Testis (tissue), 3 donors: Measurements from ENCODE around the gene ERBB4. TPM values are rescaled to one million over a fixed set of nuclear protein-coding genes. Genes with fewer than 3 reads are reported as not detected.

ENCODE experiments used
- DNase-seq: peaks from one replicate; pipeline ENCODE4 v3.0.0-alpha.2; 2019
- H3K27ac ChIP-seq, 2 donors: fragments of 200-600 bp; sonication (generic); one replicate each; pipeline ENCODE4 v1.5.1; 2019
- H3K27me3 ChIP-seq: fragments of 200-600 bp; sonication (generic); one replicate; pipeline ENCODE4 v1.5.1; 2019
- H3K36me3 ChIP-seq: fragments of 200-600 bp; sonication (generic); one replicate; pipeline ENCODE4 v1.5.1; 2017; ENCODE audit warnings: low read depth; ENCODE audit errors: missing control alignments
- H3K4me1 ChIP-seq: fragments of 200-600 bp; sonication (generic); one replicate; pipeline ENCODE4 v1.5.1; 2019
- H3K4me3 ChIP-seq, 2 donors: fragments of 200-600 bp; sonication (generic); one replicate each; pipeline ENCODE4 v1.5.1; 2017 to 2019
- H3K9me3 ChIP-seq: fragments of 200-600 bp; sonication (generic); one replicate; pipeline ENCODE4 v1.5.1; 2017
- CTCF ChIP-seq, 3 experiments: fragments of 450-650 bp in 2 of 3; fragments of 200-600 bp in 1 of 3; sonication (generic) in 1 of 3; IDR thresholded peaks; one replicate each; pipeline ENCODE4 v1.5.1; 2016 to 2019; ENCODE audit warnings: antibody characterized with exemption in 3 of 3, mild to moderate bottlenecking in 2 of 3, moderate library complexity in 1 of 3
- POLR2A ChIP-seq: fragments of 450-650 bp; IDR thresholded peaks from one replicate; pipeline ENCODE4 v1.6.1; 2017; ENCODE audit warnings: antibody characterized with exemption, mild to moderate bottlenecking, moderate library complexity
- WGBS, 2 donors: methylation state at CpG; one replicate each; pipeline ENCODE4 v1.1.5; 2018; 5-methylcytosine and 5-hydroxymethylcytosine counted together
- intact Hi-C: fragments of 100-400 bp; cut with DNase I; formaldehyde crosslinking; loops from one replicate; pipeline ENCODE4 v1.15.1; 2023; ENCODE audit warnings: low total_unique reads
- polyA plus RNA-seq: library from polyadenylated mRNA; stranded (reverse); fragments of 350-450 nt; fragmentation: Illumina TruSeq; extraction: RNeasy Lipid Tissue Mini Kit (QIAGEN cat#74804); gene quantifications from one replicate; pipeline ENCODE4 v1.2.3, GENCODE V29; 2014; ENCODE audit warnings: low read depth, low replicate concordance; ENCODE audit not compliant: insufficient read depth
- total RNA-seq, 2 donors: library from RNA; depleted of rRNA; stranded (reverse); fragments of >200 nt; gene quantifications; one replicate each; pipeline ENCODE4 v1.2.3, GENCODE V29; 2016

Gene ERBB4
- total and polyA plus RNA-seq, 3 donors from 2014 or later = 6.1 to 62.7 (median 47.7) TPM

- intact Hi-C loops = no loop called here
- no peak overlapping the region for H3K27ac ChIP-seq
- no peaks in the 10 kb centered on the region for H3K4me1 ChIP-seq
- H3K27me3 ChIP-seq = no peaks in the 10 kb centered on the region
- no peak for DNase-seq
- no peak overlapping the region for H3K4me3 ChIP-seq
- H3K9me3 ChIP-seq = no peaks in the 10 kb centered on the region
- H3K36me3 ChIP-seq = no peaks in the 10 kb centered on the region
- WGBS, 2 donors = 71 to 74% methylated on average over 3 of the region's 3 CpGs
- TF ChIP-seq POLR2A = no peak
- no peak for TF ChIP-seq CTCF (IDR thresholded peaks at IDR 0.05)
Observed at GRCh38 chr2:211868996-211869533, 669.5 kb downstream of the ERBB4 start.

DNA sequence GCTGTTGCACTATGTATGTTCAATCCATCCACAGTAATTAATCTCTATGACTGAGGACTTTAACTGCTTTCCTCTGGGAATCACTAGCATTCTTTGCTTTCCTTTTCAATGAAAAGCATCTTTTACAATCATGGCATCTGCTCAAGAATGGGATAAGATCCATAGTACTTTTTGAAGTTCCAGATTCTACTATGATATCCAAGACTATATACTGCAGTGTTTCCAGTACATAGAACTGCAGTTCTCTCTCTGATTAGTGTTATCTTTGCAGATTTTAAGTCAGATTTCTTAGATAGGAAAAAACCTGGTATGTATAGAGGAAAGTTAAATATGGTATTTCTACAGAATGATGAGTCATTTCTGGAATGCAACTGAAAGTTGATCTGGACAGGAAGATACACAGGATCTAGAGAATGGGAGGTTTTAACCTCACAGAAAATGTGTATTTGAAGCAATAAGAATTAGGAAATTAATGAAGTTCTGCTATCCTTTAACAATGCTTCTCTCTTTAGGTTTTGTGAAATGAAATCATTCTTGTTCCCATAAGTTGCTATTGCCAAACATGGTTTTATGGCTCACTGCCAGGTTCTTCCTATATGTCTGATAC, 670.7 kb downstream of the ERBB4 start:
- intact Hi-C loops = no loop called here
- H3K27me3 ChIP-seq = no peaks in the 10 kb centered on the region
- no peaks in the 10 kb centered on the region for H3K4me1 ChIP-seq
- DNase-seq = no peak
- TF ChIP-seq POLR2A (no peak), CTCF (IDR thresholded peaks at IDR 0.05) (no peak)
- H3K4me3 ChIP-seq = no peak overlapping the region
- no peaks in the 10 kb centered on the region for H3K36me3 ChIP-seq
- H3K27ac ChIP-seq = no peak overlapping the region
- H3K9me3 ChIP-seq = no peaks in the 10 kb centered on the region

- intact Hi-C loops = no loop called here
- 93 to 94% methylated on average over 3 of the region's 3 CpGs for WGBS, 2 donors
Observed at GRCh38 chr2:211864328-211864727, 674.3 kb downstream of the ERBB4 start.

DNA sequence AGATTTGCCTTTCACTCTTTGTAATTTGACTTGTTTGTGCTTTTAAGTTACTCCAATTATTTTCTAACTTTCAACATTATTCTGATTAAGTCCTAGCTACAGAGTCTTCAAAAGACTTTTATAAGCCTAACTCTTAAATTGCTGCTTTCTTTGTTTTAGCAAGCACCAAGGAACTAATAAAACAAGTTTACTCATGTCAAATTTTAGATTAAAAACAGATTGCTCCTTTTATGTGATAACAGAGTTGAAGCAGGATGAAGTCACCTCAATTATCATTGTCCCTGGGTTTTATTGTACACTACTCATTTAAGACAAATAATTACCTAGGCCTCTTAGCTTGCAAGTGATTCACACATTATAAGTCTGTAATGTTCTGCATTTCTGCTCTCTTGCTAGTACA, 678.4 kb downstream of the ERBB4 start:
- Histone ChIP-seq H3K4me1 (no peaks in the 10 kb centered on the region), H3K27ac (no peak overlapping the region), H3K4me3 (no peak overlapping the region), H3K9me3 (no peaks in the 10 kb centered on the region), H3K36me3 (no peaks in the 10 kb centered on the region), H3K27me3 (no peaks in the 10 kb centered on the region)
- intact Hi-C loops = no loop called here
- no peak for TF ChIP-seq CTCF (IDR thresholded peaks at IDR 0.05)
- TF ChIP-seq POLR2A = no peak
- DNase-seq = no peak

More at GRCh38 chr2:211864328-211864727, 674.3 kb downstream of the ERBB4 start:
- Histone ChIP-seq H3K27ac (no peak overlapping the region), H3K9me3 (no peaks in the 10 kb centered on the region), H3K27me3 (no peaks in the 10 kb centered on the region), H3K4me3 (no peak overlapping the region), H3K4me1 (no peaks in the 10 kb centered on the region), H3K36me3 (no peaks in the 10 kb centered on the region)
- TF ChIP-seq POLR2A = no peak
- TF ChIP-seq CTCF (IDR thresholded peaks at IDR 0.05) = no peak
- DNase-seq = no peak

- Histone ChIP-seq H3K4me3 (no peak overlapping the region), H3K4me1 (no peaks in the 10 kb centered on the region), H3K36me3 (no peaks in the 10 kb centered on the region), H3K27ac (no peak overlapping the region), H3K27me3 (no peaks in the 10 kb centered on the region), H3K9me3 (no peaks in the 10 kb centered on the region)
- WGBS, 2 donors = 94 to 99% methylated on average over 3 of the region's 3 CpGs
- no peak for DNase-seq
- intact Hi-C loops = no loop called here
- TF ChIP-seq POLR2A (no peak), CTCF (IDR thresholded peaks at IDR 0.05) (peak in 1 of 3 experiments; percentile 32)
Observed at GRCh38 chr2:211854832-211855231, 683.8 kb downstream of the ERBB4 start.
